Nephron (organoid): ENCODE data around the gene PHRF1.

Experiments used
- H3K27ac Mint-ChIP-seq, 3 experiments: 2 replicates each; pipeline ENCODE4 v1.8.0; 2020; ENCODE audit warnings: mixed read lengths in 3 of 3, mild to moderate bottlenecking in 2 of 3, moderate library complexity in 1 of 3
- H3K27me3 Mint-ChIP-seq: 2 replicates; pipeline ENCODE4 v1.8.0; 2021; ENCODE audit warnings: low read depth, mild to moderate bottlenecking, moderate library complexity, mixed read lengths
- H3K36me3 Mint-ChIP-seq: 2 replicates; pipeline ENCODE4 v1.8.0; 2020; ENCODE audit warnings: low read depth, mixed read lengths
- H3K4me1 Mint-ChIP-seq: 2 replicates; pipeline ENCODE4 v1.8.0; 2020; ENCODE audit warnings: mixed read lengths
- H3K4me3 Mint-ChIP-seq, 3 experiments: 2 replicates each; pipeline ENCODE4 v1.8.0; 2020; ENCODE audit warnings: mild to moderate bottlenecking in 3 of 3, mixed read lengths in 3 of 3, moderate library complexity in 2 of 3
- H3K9me3 Mint-ChIP-seq: 2 replicates; pipeline ENCODE4 v1.8.0; 2020; ENCODE audit warnings: mixed read lengths
- CTCF ChIP-seq, 3 experiments: fragments of 200-600 bp; sonication (generic); IDR thresholded peaks; one replicate each; pipeline ENCODE4 v1.5.0; 2021; ENCODE audit warnings: antibody characterized with exemption in 3 of 3; ENCODE audit not compliant: unreplicated experiment in 3 of 3

PHRF1 gene

GRCh38 chr11:659532-660085, 83.3 kb downstream of the PHRF1 start:
- no peak overlapping the region for H3K4me3 Mint-ChIP-seq
- H3K36me3 Mint-ChIP-seq, result peaks cover 33% of the 10 kb centered on the region
- H3K9me3 Mint-ChIP-seq, result no peaks in the 10 kb centered on the region
- peaks cover 4% of the 10 kb centered on the region for H3K4me1 Mint-ChIP-seq
- no peak for TF ChIP-seq CTCF (IDR thresholded peaks at IDR 0.05; ENCODE audit: unreplicated experiment in 3 of 3)
- no peak overlapping the region for H3K27ac Mint-ChIP-seq
- H3K27me3 Mint-ChIP-seq, result no peaks in the 10 kb centered on the region

- H3K27ac Mint-ChIP-seq, result no peak overlapping the region
- no peaks in the 10 kb centered on the region for H3K9me3 Mint-ChIP-seq
- no peak for TF ChIP-seq CTCF (IDR thresholded peaks at IDR 0.05; ENCODE audit: unreplicated experiment in 3 of 3)
- no peaks in the 10 kb centered on the region for H3K27me3 Mint-ChIP-seq
- peaks cover 7% of the 10 kb centered on the region for H3K4me1 Mint-ChIP-seq
- no peak overlapping the region for H3K4me3 Mint-ChIP-seq
- H3K36me3 Mint-ChIP-seq, result peaks cover 30% of the 10 kb centered on the region
These were observed 84.0 kb downstream of the PHRF1 start for GRCh38 chr11:660281-660680.

GRCh38 chr11:660681-661444, 84.6 kb downstream of the PHRF1 start:
- Mint-ChIP-seq H3K27me3 (no peaks in the 10 kb centered on the region), H3K27ac (no peak overlapping the region), H3K36me3 (peaks cover 35% of the 10 kb centered on the region), H3K4me1 (peaks cover 13% of the 10 kb centered on the region), H3K9me3 (no peaks in the 10 kb centered on the region), H3K4me3 (no peak overlapping the region)
- TF ChIP-seq CTCF (IDR thresholded peaks at IDR 0.05; ENCODE audit: unreplicated experiment in 3 of 3), result no peak
